GM19043 (cell line): ENCODE results near the gene PNCK.
"Not testable (repeated sequence)": the region's sequence is repeated elsewhere in the genome, so short reads cannot be mapped to it uniquely, and the experiment has no call there.

Source experiments
- ATAC-seq: cut with Tn5 transposase; IDR thresholded peaks from one replicate; pipeline ENCODE4 v1.9.1; 2021; ENCODE audit warnings: low read depth; ENCODE audit not compliant: unreplicated experiment

Gene PNCK

DNA sequence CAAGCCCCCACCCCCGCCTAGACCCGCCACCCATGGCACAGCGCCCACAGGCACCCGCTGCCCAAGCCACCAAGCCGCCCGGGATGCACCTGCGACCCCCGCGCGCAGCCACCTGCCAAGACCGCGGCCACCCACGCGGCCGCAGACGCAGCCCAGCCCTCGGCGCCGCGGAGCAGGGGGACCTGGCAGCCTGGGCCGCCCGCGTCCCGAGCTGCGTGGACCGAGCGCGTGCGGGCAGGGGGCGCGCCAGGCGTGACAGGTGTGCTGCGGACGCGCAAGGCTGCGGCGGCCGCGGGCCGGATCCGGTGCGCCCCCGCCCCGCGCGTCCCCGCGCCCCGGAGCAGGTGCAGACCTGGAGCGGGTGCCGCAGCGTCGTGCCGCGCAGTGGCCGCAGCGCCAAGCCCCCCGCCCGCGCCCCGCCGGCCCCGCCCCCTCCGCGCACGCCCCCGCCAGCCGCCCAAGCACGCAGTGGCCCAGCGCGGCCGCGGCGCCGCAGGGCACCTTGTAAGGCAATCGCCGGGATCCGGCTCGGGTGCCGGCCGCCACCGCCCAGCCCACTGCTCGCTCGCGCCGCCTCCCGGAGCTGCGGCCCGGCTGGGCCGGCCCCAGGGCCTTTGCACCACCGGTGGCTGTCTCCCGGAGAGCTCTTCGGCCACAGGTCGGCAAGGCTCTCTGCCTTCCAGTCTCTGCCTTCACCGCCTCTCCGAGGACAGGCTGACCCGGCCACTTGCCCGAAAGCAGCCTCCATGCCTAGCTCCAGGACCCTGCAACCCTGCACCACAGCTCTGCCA lies at the start of gene PNCK:
Gene PNCK, minus strand, starts transcription at position 386 of the 791 bp plus-strand sequence. CDS start 737 bp downstream, outside the sequence.
- ATAC-seq, result no peak

DNA sequence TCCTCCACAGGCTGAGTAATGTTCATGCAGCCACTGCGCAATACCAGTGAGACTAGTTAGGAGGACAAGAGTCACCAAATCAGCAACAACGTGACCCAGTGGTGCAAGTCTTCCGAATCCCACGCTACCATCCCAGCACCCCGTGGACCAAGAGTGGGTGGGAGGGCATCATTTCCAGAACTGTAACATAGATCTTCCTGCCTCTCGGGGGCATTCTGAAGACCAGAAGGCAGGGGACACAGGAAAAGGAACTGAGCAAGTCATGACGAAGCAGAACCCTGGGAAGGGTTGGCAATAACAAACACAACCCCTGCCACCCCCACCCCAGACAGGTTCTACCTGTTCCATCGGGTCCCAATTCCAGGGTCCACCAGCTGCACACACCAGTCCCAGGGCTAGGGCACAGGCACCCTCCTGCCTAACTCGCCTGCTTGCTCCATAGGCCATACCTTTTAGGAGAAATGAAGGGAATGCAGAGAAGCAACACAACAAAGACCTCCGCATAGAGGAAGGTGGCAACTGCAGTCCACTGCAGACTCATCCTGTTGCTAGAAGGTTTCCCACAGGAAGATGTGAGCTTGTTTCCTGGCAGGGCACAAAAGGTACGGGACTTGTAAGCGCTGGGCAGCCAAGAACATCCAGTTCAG lies 49.2 kb upstream of the PNCK start:
- no peak for ATAC-seq

DNA sequence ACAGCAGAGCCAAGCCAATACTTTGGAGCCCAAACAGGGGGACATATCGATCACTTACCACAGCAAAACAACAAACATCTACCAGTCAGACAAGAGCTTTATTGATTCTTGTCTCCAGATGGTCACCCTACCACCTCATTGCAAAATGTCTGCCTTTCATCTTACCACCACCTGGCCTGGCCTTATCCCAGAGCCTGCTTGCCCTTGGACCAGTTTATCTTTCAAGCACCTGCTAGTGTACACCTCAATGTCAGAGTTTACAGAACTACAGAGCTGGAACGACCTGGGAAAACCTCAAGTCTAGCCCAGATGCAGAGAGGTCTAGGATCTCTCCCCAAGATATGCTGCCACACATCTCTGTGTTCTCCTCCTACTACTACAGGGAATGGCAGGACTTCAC lies 46.1 kb upstream of the PNCK start:
- ATAC-seq, result no peak

DNA sequence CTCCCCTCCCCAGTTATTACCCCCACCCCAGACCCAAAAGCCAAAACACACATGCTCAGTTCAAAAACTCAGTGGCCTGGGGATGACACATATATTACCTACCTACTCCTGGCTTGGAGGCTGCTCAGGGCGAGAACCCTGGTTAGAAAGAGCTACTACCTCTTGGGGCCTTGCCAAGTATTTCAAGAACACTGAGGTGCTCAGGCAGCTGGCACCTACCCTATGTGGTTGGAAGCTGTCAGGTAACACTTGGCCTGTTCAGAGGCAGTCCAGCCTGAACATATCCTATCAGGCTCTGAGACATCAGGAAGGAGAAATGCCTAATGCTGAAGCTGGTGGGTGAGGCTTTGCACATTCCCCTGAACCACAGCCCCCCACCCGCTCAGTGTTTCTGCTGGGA lies 45.6 kb upstream of the PNCK start:
- ATAC-seq, result no peak

DNA sequence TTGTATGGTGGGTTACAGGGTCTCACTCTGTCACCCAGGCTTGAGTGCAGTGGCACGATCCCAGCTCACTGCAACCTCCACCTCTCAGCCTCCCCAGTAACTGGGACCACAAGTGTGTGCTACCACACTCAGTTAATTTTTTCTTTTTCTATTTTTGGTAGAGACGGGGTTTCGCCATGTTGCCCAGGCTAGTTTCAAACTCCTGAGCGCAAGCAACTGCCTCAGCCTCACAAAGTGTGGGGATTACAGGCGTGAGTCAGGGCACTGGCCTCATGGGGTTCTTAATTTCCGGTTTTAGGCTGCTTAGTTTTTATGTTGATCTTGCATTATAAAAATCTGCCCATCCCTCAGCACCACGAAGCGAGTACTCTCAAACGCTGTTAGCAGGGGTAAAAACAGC lies 43.8 kb upstream of the PNCK start:
- ATAC-seq, result no peak

DNA sequence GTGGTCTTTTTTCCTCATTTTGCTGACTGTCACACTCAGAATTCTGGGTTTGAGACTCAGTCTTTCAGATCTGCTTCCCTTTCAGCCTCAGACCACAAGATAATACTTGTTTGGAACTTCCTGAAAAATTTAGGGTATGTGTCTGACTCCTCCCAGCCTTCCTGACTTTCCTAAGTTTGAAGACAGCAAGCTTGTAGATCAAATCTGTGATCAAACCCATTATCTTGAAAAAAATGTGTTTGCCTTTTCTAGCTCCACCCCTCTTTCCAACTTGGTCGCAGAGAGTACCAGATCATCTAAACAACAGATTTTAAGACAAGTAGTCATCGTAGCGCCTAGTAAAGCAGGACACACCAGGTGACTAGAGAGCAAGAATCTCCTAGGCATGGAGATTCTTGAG lies 40.6 kb upstream of the PNCK start:
- no peak for ATAC-seq

DNA sequence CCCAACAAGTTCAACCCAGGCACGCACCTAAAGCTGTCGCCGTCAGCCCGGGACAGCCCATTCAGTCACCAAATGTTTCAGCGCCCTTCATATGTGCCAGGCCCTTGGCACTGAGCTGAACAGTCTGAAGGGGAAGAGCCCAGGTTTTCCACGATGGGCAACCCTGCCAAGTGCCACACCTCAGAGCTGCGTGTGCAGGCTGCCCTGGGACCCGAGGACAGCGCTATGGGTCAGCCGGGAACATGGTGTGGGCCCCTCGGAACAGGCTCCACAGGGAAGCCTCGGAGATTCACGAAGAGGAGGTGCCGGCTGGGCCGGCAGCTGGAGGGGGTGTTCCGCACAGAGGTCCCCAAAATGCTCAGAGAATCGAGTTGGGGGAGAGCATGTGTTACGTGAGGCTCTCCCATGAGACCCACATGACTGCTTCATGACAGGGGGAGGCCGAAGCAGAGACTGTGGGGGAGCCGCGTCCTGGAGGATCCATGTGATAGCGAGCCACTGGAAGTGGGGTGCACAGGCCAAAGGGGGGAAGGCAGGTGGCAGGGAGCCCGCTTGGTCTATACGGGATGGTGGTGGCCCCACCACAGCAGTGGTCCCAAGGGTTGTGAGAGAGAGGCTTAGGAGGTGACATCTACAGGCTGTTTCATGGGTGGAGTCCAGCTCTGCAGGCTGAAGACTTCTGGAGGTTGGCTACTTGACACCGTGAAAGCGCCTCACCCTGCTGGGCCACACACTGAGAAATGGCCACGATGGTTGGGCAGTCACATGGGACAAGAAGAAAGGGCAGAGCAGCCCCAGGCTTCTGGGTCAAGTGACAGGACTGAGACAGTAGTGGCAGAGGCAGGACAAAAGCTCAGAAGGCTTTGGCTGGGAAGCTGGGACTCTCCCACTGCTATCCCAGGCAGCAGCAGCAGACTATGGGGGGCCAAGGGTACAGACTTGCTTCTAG lies 36.4 kb upstream of the PNCK start:
- no peak for ATAC-seq

DNA sequence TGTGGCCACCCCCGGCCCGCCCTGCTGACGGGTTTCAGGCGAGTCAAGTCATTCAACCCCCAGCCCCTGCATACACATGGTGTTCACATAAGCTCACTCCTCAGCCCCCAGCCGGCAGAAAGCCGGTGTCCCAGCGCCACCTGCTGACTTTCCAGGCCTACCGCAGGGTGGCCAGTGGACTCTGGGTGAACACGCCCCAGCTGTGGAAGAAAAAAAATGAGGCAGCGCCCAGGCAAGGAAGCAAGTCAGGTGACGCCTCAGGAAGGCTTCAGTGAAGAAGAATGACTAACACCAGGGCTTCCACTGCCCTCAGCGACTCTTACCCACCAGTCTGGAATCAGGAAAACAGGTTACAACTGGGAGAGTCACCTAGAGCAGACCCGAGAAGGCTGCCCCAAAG lies 34.8 kb upstream of the PNCK start:
- ATAC-seq, result no peak

DNA sequence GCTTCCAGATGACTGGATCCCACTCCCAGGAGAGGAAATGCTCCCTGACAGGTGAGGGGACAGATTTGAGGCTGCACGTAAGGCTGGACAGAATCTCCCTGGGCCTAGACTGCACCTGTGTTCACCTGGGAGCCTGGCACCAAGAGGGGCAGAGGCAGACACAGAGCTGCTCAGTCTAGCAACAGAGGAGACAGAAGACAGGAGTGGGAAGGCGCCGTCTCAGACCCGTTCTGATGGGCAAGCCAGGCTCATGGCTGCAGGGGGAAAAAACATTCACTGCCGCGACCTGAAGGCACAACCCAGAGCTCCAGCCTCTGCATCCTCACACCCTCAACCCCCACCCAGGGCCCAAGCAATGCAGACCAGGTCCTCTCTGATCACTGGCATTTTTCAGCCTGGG lies 33.8 kb upstream of the PNCK start:
- no peak for ATAC-seq

DNA sequence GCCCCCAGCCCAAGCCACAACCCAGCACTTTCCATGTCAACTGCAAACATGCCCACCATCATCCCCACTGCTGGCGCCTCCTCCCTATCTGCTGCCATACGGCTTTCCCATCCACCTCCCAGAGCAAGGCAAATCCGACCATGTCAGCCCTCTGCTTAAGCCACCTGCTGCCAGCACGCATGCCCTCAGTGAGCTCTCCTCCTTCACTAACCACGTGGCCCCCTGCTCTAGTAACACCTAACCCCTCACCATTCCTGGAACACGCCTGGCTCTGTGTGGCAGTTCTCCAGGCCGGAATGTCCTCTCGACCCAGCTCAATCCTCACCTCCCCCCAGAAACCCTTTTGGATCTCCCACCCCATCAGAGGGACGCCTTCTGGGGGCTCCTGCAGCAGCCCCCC lies 33.2 kb upstream of the PNCK start:
- ATAC-seq, result no peak

DNA sequence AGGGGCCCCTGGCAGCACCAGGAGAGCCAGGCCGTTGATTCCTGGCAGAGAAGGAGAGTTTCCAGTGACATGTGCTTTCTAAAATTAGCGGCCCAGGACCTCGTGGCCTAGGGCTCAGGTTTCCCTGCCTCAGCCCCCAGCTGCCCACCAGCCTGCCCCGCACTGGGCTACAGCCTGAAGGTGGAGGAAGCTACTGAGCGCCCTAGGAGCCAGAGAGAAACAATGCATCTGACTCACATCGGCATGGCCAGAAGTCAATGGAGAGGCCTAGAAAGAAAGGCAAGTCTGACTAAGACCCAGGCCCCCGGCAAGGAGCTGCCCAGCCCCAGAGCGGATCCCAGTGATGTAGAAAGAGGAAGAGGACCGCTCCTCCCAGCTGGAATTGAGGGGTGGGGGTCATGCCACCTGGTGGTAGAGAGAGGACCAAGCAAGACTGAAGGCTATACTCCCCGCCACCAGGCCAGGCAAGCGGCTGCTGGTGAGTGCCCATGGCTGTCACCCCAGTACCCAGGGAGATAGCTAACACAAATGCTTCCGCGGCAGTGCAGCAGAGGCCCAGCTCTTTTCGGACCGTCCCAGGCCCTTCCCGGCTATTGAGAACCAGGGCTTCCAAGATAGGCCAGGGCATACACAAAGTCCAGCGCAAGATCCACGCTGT lies 31.9 kb upstream of the PNCK start:
- not testable (repeated sequence) for ATAC-seq

DNA sequence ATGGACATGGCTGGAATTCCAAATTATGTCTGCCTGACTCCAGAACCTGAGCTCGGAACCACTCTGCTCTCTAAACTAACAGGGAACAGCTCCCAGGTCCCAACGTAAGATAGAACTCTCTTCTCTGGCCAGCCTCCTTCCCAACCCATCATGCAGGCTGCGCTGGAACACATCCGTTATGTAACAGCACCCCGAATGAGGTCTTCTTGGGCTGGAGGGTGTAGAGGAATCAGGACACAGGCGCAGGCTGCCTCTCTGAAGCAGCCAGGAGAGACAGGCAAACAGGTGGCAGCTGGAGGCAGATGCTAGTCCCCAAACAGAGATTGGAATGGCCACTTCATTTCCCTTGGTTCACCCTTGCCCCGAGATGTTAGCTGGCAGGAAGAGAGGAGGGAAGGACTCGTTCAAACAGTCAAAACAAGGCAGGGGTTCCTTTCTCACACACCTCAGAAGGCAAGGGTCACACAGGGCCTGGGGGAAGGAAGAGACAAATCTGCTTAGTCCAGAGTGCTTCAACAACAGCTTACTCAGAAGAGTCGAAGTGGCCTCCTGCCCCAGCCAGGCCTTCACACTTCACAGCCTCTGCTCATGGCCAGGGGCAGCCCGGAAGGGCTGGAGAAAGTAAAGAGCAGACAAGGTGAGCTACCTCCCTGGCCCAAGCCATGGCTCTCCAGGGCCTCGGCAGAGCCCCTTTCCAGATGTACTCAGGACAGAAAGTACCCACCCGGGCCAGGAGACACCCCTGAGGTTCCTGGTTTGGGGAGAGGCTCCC lies 31.2 kb upstream of the PNCK start:
- not testable (repeated sequence) for ATAC-seq

DNA sequence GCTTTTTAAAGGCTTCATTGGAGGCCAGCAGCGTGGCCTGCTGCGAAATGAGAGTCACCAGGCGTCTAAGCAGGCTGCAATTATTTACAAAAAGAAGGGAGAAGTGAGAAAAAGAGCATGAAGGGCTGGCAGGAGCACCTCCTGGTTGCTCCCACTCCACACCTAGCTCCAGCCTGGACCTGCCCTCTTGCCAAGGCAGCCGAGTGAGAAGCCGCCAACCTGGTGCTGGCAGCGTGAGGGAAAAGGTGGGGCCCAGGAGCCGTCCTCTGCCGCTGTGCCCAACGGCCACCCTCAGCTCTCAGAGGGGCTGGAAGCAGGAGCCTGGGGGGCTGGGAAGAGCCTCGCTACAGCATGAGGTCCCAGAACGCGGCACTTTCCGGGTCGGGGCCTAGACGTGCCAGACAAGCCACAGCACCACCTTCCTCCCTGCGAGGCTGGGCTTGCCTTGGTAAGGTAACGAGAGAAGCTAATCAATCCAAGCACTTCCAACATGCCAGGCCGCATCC lies 30.5 kb upstream of the PNCK start:
- ATAC-seq, result no peak

DNA sequence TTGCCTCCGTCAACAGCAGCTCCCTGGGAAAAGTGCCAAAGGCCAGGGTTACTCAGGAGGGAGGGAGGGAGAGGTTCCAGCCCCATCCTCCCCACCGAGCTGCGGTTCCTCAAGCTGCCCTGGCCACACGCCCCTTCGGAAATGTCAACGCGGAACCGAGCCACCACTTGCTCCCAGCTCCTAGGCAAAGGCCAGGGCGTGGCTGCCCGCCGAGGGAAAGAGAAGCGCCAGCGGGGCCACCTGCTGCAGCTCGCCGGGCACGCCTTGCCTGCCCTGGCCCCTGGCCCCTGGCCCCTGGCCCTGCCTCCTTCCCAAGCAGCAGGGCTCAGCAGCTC lies 29.4 kb upstream of the PNCK start:
- no peak for ATAC-seq

DNA sequence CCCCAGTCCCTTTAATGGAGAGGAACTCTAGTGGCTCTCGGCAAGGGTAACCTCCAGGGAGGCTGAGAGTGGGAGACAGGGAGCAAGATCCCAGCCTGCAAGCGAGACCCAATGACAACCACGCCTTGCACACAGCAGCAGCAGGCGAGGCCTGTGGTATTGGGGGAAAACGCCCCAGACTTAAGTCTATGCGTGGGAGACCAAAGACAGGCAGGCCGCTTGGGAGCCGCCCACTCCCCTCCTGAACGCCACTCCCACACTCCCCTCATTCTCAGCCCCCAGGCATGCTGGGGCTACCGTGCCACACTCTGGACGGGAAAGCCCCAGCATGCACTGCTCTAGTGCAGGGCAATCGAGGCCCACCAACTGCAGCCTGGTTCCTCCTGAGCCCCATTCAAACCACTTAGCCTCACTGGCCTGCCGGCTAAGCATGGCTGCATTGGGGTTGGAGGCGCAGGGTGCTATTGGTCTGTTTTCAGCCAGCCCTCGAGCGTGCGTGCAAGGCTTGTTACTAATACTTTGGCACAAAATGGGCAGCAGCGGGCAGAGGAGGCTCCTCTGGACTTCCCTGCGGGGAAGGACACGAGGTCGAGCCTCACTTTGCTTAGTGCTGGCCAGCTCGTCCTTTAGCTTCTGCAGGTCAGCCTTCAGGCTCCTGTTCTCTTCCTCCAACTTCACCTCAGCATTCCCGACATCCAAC lies 28.9 kb upstream of the PNCK start:
- ATAC-seq, result no peak

DNA sequence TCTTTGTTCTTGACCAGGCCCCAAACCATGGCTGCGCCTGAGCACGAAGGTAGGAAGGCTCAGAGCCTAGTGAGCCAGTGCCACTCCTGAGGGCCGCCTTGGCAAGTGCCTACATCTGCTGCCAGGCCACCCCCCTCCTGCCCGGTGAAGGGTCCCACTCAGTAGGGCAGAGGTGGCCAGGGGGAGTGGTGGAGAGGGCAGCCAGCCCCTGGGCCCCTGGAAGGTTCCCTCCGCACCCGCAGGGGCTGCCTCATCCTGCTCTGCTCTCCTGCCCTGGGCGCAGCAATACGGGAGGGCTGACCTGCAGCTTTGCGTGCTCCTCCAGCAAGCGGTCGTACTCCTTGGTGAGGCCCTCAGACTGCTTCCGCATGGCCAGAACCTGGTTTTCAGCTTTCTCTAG lies 28.1 kb upstream of the PNCK start:
- ATAC-seq, result no peak

DNA sequence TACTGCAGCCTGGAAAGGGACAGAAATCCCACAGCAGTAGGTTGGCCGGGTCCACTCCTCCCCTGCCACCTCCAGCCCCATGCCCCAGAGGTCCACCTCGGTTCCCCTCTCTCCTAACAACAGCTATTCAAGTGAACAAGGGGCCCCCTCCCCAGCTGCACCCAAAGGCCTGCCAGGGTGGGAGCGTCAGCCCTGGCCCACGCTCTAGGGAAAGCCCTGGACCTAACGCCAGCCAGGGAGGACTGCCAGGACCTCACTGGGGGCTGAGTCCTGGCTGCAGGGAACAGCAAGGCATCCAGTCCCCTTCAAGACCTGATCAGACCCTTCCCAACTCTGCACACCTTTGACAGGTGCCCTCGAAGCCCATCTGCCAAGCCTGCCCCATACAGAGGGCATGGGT lies 27.4 kb upstream of the PNCK start:
- ATAC-seq, result no peak

DNA sequence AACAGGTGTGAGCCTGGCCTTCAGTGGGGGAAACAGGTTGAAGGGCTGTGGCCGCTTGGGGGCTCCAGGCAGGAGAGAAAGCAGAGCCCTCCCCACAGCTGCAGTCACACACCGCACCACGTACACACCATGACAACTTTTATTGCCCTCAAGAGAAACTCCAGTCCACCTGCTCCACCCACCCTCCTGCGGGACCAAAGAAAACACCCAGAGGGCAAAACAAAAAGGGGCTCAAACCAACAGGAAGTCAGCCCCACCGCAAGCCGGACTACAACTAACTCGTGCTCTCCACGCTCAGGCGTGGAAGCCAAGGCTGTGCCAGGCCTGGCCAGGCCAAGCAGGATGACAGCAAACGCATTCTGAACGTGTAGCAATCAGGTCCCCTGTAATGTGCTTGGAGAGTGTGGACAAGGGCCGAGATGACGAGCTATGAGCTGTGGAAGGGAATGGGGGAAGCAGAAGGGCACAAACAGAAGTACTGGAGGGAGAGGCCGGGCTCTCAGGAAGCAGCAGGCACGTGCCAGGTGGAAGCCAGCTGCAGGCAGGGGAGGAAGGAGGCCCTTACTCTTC lies 26.8 kb upstream of the PNCK start:
- ATAC-seq, result no peak

DNA sequence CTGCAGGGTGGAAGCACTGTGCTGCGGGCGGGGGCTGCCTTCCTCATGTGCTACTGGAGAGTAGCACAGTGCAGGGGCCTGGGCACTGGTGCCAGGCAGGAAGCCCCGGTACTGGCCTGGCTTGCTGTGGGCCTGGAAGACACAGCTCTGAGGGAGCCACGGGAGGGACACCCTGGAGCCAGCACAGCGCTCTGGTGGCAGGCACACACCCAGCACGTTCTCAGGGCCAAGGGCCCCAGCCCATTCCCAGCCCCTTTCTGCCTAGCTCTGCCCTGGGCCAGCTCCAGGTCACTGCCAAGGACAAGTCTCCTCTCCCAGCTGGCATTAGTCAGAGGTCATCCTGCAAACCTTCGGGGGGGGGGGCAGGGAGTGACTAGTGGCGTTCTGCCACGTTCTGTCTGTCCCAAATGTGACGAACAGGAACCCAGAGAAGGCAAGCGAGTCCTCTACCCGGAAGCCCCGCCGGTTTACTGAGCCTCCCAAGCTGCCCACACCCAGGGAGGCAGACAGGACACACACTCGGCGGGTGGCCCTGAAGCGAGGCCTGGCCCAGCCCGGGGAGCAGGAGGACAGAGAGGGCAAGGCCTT lies 26.3 kb upstream of the PNCK start:
- not testable (repeated sequence) for ATAC-seq
